ENCODE results near the gene UGT1A7. TPM values are rescaled to one million over a fixed set of nuclear protein-coding genes. Genes with fewer than 3 reads are reported as not detected.

The UGT1A7 gene
- polyA plus RNA-seq, 4 donors, result 0.09 TPM; not detected in 3

GRCh38 chr2:233758141-233758540 is 76.4 kb downstream of the UGT1A7 start:
- no peak for DNase-seq (ENCODE audit: low read depth in 4 of 4, low spot score in 3 of 4)

GRCh38 chr2:233758849-233759248 is 77.1 kb downstream of the UGT1A7 start:
- no peak for DNase-seq (ENCODE audit: low read depth in 4 of 4, low spot score in 3 of 4)

GRCh38 chr2:233760043-233760442 is 78.3 kb downstream of the UGT1A7 start, which contains the start of gene UGT1A1:
Gene UGT1A1, plus strand, starts transcription at chr2:233760270. Its CDS starts 18 bp downstream, at chr2:233760288.
- DNase-seq (ENCODE audit: low read depth in 4 of 4, low spot score in 3 of 4), result no peak

GRCh38 chr2:233761040-233761769 is 79.5 kb downstream of the UGT1A7 start:
- DNase-seq (ENCODE audit: low read depth in 4 of 4, low spot score in 3 of 4), result no peak

- no peak for DNase-seq (ENCODE audit: low read depth in 4 of 4, low spot score in 3 of 4)
Observed at GRCh38 chr2:233764264-233764663, 82.6 kb downstream of the UGT1A7 start.

GRCh38 chr2:233764761-233765160 is 83.1 kb downstream of the UGT1A7 start:
- no peak for DNase-seq (ENCODE audit: low read depth in 4 of 4, low spot score in 3 of 4)

GRCh38 chr2:233766416-233766815 is 84.7 kb downstream of the UGT1A7 start:
- DNase-seq (ENCODE audit: low read depth in 4 of 4, low spot score in 3 of 4), result no peak

GRCh38 chr2:233768076-233768475 is 86.4 kb downstream of the UGT1A7 start:
- DNase-seq (ENCODE audit: low read depth in 4 of 4, low spot score in 3 of 4), result no peak

- DNase-seq (ENCODE audit: low read depth in 4 of 4, low spot score in 3 of 4), result no peak
Observed at GRCh38 chr2:233769260-233769659, 87.6 kb downstream of the UGT1A7 start.

GRCh38 chr2:233772153-233772552 is 90.5 kb downstream of the UGT1A7 start:
- no peak for DNase-seq (ENCODE audit: low read depth in 4 of 4, low spot score in 3 of 4)

- DNase-seq (ENCODE audit: low read depth in 4 of 4, low spot score in 3 of 4), result no peak
Observed at GRCh38 chr2:233772583-233772982, 90.9 kb downstream of the UGT1A7 start.

- no peak for DNase-seq (ENCODE audit: low read depth in 4 of 4, low spot score in 3 of 4)
Observed at GRCh38 chr2:233773854-233774253, 92.2 kb downstream of the UGT1A7 start.

GRCh38 chr2:233775414-233775813 is 93.7 kb downstream of the UGT1A7 start:
- DNase-seq (ENCODE audit: low read depth in 4 of 4, low spot score in 3 of 4), result no peak

GRCh38 chr2:233778030-233778429 is 96.3 kb downstream of the UGT1A7 start, which contains the start of gene MROH2A:
Gene MROH2A, plus strand, starts transcription at chr2:233778330. Its CDS starts 1,029 bp downstream, at chr2:233779359.
- no peak for DNase-seq (ENCODE audit: low read depth in 4 of 4, low spot score in 3 of 4)

GRCh38 chr2:233779722-233780121 is 98.0 kb downstream of the UGT1A7 start:
- DNase-seq (ENCODE audit: low read depth in 4 of 4, low spot score in 3 of 4), result no peak

GRCh38 chr2:233780771-233781170 is 99.1 kb downstream of the UGT1A7 start:
- no peak for DNase-seq (ENCODE audit: low read depth in 4 of 4, low spot score in 3 of 4)

- DNase-seq (ENCODE audit: low read depth in 4 of 4, low spot score in 3 of 4), result no peak
Observed at GRCh38 chr2:233789554-233789953, 107.9 kb downstream of the UGT1A7 start.

- no peak for DNase-seq (ENCODE audit: low read depth in 4 of 4, low spot score in 3 of 4)
Observed at GRCh38 chr2:233791151-233791882, 109.6 kb downstream of the UGT1A7 start.

- DNase-seq (ENCODE audit: low read depth in 4 of 4, low spot score in 3 of 4), result no peak
Observed at GRCh38 chr2:233791883-233792329, 110.2 kb downstream of the UGT1A7 start.

- no peak for DNase-seq (ENCODE audit: low read depth in 4 of 4, low spot score in 3 of 4)
Observed at GRCh38 chr2:233792720-233793119, 111.0 kb downstream of the UGT1A7 start.

GRCh38 chr2:233793465-233794127 is 111.9 kb downstream of the UGT1A7 start:
- DNase-seq (ENCODE audit: low read depth in 4 of 4, low spot score in 3 of 4), result no peak
